Urinary bladder (tissue), 2 donors: ENCODE measurements around the gene KDM5B. TPM values are rescaled to one million over a fixed set of nuclear protein-coding genes. Genes with fewer than 3 reads are reported as not detected.

Experiments
- polyA plus RNA-seq: library from polyadenylated mRNA; stranded (reverse); fragments of 200-250 nt; gene quantifications from one replicate; pipeline ENCODE4 v1.2.3, GENCODE V29; 2013
- small RNA-seq: library from RNA; depleted of rRNA; stranded (forward); fragments of <200 nt; gene quantifications from one replicate; pipeline ENCODE3, GENCODE V24; 2014
- total RNA-seq: library from RNA; depleted of rRNA; stranded (reverse); fragments of >200 nt; gene quantifications from one replicate; pipeline ENCODE4 v1.2.3, GENCODE V29; 2014
- donor health status: healthy.

KDM5B gene
- total and polyA plus RNA-seq, 2 donors = 16.8 to 189 TPM

Small RNA genes lying within 50 kb of the gene (small RNA-seq; reads per million reads assigned to genes)
- gene AC098934.3 = not detected

Other genes with a start within 250 kb of the KDM5B start
- 0.21 TPM for gene SYT2, start 98.0 kb downstream of the KDM5B start, total RNA-seq
- 0.01 TPM for gene SYT2, start 98.0 kb downstream of the KDM5B start, polyA plus RNA-seq
- gene PCAT6, start 2.5 kb upstream of the KDM5B start, total RNA-seq = not detected
- 2.5 TPM for gene PCAT6, start 2.5 kb upstream of the KDM5B start, polyA plus RNA-seq
- gene RABIF, start 80.7 kb upstream of the KDM5B start, total RNA-seq = 5.3 TPM
- gene RABIF, start 80.7 kb upstream of the KDM5B start, polyA plus RNA-seq = 6.7 TPM
- gene KLHL12, start 118.8 kb upstream of the KDM5B start, total RNA-seq = 25.1 TPM
- gene KLHL12, start 118.8 kb upstream of the KDM5B start, polyA plus RNA-seq = 19.3 TPM
- 63.6 TPM for gene ADIPOR1, start 149.9 kb upstream of the KDM5B start, total RNA-seq
- 71.1 TPM for gene ADIPOR1, start 149.9 kb upstream of the KDM5B start, polyA plus RNA-seq
- 33.7 TPM for gene CYB5R1, start 158.8 kb upstream of the KDM5B start, total RNA-seq
- gene CYB5R1, start 158.8 kb upstream of the KDM5B start, polyA plus RNA-seq = 72.3 TPM
- gene TMEM183A, start 199.0 kb upstream of the KDM5B start, total RNA-seq = 60.9 TPM
- gene TMEM183A, start 199.0 kb upstream of the KDM5B start, polyA plus RNA-seq = 50.4 TPM
- gene PPFIA4, start 218.1 kb upstream of the KDM5B start, total RNA-seq = 6.5 TPM
- 1.3 TPM for gene PPFIA4, start 218.1 kb upstream of the KDM5B start, polyA plus RNA-seq